ENCODE data around the gene MAP3K21.

The MAP3K21 gene

DNA sequence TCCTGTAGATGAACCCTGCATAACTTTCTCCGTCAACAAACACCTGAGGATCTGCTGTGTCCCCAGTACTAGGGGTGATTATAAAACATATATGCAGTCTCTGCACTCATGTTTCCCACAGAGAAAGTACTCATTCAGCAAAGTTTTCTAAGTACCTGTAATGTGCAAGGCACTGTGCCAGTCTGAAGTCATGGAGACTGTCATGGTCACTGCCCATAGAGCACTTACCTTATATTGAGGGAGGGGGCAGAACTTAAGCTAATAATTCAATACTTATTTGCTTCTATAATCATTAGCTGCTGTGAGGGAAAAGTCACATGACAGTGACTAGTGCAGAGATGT is 41.2 kb downstream of the MAP3K21 start (continued):
- TF ChIP-seq, protein P1, sequence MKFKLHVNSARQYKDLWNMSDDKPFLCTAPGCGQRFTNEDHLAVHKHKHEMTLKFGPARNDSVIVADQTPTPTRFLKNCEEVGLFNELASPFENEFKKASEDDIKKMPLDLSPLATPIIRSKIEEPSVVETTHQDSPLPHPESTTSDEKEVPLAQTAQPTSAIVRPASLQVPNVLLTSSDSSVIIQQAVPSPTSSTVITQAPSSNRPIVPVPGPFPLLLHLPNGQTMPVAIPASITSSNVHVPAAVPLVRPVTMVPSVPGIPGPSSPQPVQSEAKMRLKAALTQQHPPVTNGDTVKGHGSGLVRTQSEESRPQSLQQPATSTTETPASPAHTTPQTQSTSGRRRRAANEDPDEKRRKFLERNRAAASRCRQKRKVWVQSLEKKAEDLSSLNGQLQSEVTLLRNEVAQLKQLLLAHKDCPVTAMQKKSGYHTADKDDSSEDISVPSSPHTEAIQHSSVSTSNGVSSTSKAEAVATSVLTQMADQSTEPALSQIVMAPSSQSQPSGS (tag by site-specific recombination; IDR thresholded peaks at IDR 0.05; ENCODE audit: low read depth), result no peak
- TF ChIP-seq ELK4 (IDR thresholded peaks at IDR 0.05; ENCODE audit: borderline replicate concordance, low read depth, low read length) (no peak), REPIN1 (tag by site-specific recombination; IDR thresholded peaks at IDR 0.05; ENCODE audit: low read depth) (no peak), ZNF677 (tag by site-specific recombination; IDR thresholded peaks at IDR 0.05) (no peak)

DNA sequence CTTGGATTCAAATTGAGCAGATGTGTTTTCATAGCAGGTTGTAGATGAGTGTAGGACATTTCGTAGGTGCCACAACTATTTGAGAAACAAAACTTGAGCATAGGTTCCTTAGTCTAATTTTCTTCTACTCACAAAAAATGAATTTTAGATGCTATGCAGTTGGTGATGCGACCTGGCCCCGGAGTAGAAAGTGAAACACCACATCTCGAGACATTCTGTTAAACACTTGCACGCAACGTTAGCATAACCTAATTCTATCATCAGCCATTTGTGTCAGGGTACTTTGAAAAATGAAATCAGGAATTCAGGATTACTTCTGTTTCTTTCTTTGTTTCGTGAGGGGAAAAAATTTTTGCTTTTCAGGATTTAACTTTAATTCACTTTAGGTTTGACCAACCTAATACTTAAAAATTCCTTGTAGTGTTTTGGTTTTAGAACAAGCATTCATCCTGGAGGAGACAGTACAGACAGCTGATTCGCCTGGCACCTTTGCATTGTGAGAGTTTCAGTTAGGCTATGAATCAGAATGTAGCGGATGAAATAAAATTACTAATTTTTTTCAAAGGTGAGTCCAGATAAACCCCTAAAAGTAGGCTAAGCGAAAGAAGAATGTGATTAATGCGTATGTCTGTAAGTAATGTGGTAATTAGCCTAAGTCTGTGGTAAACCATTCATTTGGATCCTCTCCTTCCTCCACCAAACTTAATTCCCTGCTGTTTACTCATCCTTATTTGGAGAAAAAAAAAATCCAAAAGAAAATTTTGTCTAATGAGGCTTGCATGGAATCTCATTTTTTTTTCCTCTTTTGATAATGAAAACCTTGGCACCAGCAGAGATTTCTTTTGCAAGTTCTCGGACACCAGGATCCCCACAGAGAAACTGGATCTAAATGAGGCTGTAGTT is 44.9 kb downstream of the MAP3K21 start:
- no peaks in the 10 kb centered on the region for H3K4me1 ChIP-seq (ENCODE audit: control insufficient read depth, insufficient read depth, low read length)
- ChIA-PET CTCF (interaction anchor here (0.7 to 1.2 kb wide), 4 partner anchors 8 to 144 kb away, joined by 3 to 6 read pairs (median 5); no protein-coding TSS in a partner anchor), POLR2A (interaction anchor here (0.5 to 0.6 kb wide), 2 partner anchors 70 to 159 kb away, joined by 4 to 5 read pairs; no protein-coding TSS in a partner anchor)
- no peak overlapping the region for H3K4me3 ChIP-seq (ENCODE audit: low read depth, low read length)
- no peaks in the 10 kb centered on the region for H3K9me3 ChIP-seq (ENCODE audit: control insufficient read depth, insufficient read depth, low read depth, low read length)
- H3K36me3 ChIP-seq (ENCODE audit: control insufficient read depth in 2 of 2, insufficient read depth in 1 of 2, low read length in 2 of 2), result peaks cover 37 to 55% of the 10 kb centered on the region in 2 experiments
- no peak overlapping the region for H3K27ac ChIP-seq (ENCODE audit: extremely low read depth, low read depth, low read length)
- TF ChIP-seq TRIM28 (IDR thresholded peaks at IDR 0.05; ENCODE audit: borderline replicate concordance, low read length), result no peak
- TF ChIP-seq ZNF423 (tag by site-specific recombination; IDR thresholded peaks at IDR 0.05), result no peak
- TF ChIP-seq, protein P2, sequence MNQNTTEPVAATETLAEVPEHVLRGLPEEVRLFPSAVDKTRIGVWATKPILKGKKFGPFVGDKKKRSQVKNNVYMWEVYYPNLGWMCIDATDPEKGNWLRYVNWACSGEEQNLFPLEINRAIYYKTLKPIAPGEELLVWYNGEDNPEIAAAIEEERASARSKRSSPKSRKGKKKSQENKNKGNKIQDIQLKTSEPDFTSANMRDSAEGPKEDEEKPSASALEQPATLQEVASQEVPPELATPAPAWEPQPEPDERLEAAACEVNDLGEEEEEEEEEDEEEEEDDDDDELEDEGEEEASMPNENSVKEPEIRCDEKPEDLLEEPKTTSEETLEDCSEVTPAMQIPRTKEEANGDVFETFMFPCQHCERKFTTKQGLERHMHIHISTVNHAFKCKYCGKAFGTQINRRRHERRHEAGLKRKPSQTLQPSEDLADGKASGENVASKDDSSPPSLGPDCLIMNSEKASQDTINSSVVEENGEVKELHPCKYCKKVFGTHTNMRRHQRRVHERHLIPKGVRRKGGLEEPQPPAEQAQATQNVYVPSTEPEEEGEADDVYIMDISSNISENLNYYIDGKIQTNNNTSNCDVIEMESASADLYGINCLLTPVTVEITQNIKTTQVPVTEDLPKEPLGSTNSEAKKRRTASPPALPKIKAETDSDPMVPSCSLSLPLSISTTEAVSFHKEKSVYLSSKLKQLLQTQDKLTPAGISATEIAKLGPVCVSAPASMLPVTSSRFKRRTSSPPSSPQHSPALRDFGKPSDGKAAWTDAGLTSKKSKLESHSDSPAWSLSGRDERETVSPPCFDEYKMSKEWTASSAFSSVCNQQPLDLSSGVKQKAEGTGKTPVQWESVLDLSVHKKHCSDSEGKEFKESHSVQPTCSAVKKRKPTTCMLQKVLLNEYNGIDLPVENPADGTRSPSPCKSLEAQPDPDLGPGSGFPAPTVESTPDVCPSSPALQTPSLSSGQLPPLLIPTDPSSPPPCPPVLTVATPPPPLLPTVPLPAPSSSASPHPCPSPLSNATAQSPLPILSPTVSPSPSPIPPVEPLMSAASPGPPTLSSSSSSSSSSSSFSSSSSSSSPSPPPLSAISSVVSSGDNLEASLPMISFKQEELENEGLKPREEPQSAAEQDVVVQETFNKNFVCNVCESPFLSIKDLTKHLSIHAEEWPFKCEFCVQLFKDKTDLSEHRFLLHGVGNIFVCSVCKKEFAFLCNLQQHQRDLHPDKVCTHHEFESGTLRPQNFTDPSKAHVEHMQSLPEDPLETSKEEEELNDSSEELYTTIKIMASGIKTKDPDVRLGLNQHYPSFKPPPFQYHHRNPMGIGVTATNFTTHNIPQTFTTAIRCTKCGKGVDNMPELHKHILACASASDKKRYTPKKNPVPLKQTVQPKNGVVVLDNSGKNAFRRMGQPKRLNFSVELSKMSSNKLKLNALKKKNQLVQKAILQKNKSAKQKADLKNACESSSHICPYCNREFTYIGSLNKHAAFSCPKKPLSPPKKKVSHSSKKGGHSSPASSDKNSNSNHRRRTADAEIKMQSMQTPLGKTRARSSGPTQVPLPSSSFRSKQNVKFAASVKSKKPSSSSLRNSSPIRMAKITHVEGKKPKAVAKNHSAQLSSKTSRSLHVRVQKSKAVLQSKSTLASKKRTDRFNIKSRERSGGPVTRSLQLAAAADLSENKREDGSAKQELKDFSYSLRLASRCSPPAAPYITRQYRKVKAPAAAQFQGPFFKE (tag by site-specific recombination; IDR thresholded peaks at IDR 0.05; ENCODE audit: borderline replicate concordance), result no peak
- no peak for TF ChIP-seq ZNF23 (tag by site-specific recombination; IDR thresholded peaks at IDR 0.05; ENCODE audit: borderline replicate concordance)
- no peak for TF ChIP-seq ZNF707 (tag by site-specific recombination; IDR thresholded peaks at IDR 0.05)
- no peak for TF ChIP-seq ZNF664 (tag by site-specific recombination; IDR thresholded peaks at IDR 0.05)
- TF ChIP-seq REPIN1 (tag by site-specific recombination; IDR thresholded peaks at IDR 0.05; ENCODE audit: low read depth), result no peak
- TF ChIP-seq PBX3 (CRISPR knock-in tag; IDR thresholded peaks at IDR 0.05), result no peak
- no peak for TF ChIP-seq GLI2 (tag by site-specific recombination; IDR thresholded peaks at IDR 0.05; ENCODE audit: borderline replicate concordance, low read depth)
- no peak for TF ChIP-seq ZNF571 (tag by site-specific recombination; IDR thresholded peaks at IDR 0.05)
- no peak for TF ChIP-seq ZNF776 (tag by site-specific recombination; IDR thresholded peaks at IDR 0.05; ENCODE audit: borderline replicate concordance)
- TF ChIP-seq, protein P3, sequence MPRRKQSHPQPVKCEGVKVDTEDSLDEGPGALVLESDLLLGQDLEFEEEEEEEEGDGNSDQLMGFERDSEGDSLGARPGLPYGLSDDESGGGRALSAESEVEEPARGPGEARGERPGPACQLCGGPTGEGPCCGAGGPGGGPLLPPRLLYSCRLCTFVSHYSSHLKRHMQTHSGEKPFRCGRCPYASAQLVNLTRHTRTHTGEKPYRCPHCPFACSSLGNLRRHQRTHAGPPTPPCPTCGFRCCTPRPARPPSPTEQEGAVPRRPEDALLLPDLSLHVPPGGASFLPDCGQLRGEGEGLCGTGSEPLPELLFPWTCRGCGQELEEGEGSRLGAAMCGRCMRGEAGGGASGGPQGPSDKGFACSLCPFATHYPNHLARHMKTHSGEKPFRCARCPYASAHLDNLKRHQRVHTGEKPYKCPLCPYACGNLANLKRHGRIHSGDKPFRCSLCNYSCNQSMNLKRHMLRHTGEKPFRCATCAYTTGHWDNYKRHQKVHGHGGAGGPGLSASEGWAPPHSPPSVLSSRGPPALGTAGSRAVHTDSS (tag by site-specific recombination; IDR thresholded peaks at IDR 0.05), result no peak
- TF ChIP-seq ZNF138 (tag by site-specific recombination; IDR thresholded peaks at IDR 0.05; ENCODE audit: borderline replicate concordance), result no peak

Data from HEK293 (cell line).